HG03066 (cell line): ENCODE data around the gene LSM14B.
"Not testable (repeated sequence)": the region's sequence is repeated elsewhere in the genome, so short reads cannot be mapped to it uniquely, and the experiment has no call there.

Experiments
- ATAC-seq: cut with Tn5 transposase; IDR thresholded peaks from one replicate; pipeline ENCODE4 v1.9.1; 2021; ENCODE audit warnings: low read depth; ENCODE audit not compliant: unreplicated experiment

Gene LSM14B

DNA sequence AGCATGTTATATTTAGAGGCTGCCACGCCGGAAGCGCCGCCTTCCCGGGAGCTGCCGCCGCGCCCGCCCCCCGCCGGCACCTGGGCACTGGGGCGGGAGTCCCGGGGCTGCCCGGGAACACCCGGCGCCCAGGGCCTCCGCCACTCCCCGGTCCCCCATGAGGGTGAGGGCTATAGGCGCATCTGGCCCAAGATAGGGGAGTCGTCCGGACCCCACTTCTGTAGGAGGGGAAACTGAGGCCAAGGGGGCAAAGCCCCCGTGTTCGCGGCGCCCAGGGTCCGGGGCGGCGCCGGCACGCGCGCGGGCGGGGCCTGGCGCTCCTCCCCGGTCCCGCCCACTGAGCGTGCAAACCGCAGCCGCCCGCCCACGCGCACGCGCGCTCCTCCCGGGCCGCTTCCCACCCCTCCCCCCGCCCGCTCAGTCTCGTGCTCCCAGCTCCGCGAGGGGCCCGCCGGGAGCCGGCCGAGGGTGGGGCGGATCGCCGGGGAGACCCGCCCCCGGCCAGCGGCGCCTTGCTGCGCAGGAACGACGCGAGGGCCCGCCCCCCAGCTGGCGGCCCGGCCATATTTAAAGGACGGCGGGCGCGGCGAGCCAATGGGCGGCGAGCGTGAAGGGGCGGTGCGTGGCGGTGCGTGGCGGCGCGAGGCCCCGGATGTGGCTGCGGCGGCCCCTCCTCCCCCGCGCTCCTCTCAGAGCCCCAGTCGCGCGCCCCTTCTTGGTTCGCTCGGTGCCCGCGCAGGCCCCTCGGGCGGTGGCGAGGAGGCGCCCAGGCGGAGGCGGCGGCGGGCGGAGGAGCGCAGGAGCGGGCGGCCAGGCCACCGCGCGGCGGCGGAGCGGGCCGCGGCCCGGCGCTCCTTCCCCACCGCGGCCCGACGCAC lies at the start of gene LSM14B:
Gene LSM14B, plus strand, starts transcription at position 700 of the 878 bp plus-strand sequence. CDS start 192 bp downstream, outside the sequence.
- peak; percentile 72 for ATAC-seq

DNA sequence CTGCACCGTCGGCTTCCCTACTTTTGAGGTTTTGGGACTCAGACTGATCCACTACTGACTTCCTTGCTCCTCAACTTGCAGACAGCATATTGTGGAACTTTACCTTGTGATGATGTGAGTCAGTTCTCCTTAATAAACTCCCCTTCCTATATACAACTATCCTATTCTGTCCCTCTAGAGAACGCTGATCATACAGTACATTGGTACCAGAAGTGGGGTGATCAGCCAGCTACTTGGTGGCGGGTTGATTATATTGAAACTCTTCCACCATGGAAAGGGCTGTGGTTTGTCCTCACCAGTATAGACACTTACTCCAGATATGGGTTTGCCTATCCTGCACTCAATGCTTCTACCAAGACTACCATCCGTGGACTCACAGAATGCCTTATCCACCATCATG lies 49.0 kb upstream of the LSM14B start:
- no peak for ATAC-seq

DNA sequence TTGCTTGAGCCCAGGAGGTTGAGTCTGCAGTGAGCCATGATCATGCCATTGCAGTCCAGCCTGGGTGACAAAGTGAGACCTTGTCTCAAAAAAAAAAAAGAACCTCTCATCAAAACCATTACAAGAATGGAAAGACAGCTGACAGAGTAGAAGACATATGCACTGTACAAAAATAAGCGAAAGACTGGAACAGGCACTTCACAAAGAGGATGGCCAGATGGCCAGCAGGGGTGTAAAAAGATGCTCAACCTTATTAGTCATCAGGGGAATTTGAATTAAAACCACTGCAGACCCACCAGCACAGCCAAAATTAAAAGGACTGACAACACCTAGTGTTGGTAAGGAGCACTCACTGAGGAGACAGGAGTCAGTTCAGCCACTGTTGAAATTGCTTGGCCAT lies 43.1 kb upstream of the LSM14B start:
- ATAC-seq = no peak

GRCh38 chr20:62080249-62080990 lies 41.9 kb upstream of the LSM14B start:
- no peak for ATAC-seq

DNA sequence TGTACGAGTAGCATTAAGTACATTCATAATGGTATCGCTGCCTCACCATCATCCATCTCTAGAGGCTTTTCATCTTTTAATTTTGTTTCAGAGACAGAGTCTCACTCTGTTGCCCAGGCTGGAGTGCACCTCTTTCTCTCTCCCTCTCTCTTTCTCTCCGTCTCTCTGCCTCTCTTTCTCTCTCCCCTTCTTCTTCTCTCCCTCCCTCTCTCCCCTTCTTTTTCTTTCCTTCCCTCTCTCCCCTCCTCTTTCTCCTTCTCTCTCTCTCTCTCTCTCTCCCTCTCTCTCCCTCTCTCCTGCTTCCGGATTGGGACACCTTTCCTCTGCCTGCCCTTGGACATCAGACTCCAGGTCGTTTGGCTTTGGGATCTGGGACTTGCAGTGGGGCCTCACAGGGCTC lies 39.0 kb upstream of the LSM14B start:
- ATAC-seq = no peak

DNA sequence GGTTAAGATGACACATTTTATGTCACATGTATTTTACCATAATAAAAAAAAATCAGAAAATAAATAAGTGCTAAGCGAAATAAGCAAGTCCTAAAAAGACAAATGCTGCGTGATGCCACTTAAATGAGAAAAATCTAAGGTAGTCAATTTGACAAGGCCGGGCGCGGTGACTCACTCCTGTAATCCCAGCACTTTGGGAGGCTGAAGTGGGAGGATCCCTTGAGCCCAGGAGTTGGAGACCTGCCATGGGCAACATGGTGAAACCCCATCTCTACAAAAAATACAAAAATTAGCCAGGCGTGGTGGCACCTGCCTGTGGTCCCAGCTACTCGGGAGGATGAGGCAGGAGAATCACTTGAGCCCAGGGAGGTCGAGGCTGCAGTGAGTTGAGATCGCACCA lies 38.1 kb upstream of the LSM14B start:
- not testable (repeated sequence) for ATAC-seq

DNA sequence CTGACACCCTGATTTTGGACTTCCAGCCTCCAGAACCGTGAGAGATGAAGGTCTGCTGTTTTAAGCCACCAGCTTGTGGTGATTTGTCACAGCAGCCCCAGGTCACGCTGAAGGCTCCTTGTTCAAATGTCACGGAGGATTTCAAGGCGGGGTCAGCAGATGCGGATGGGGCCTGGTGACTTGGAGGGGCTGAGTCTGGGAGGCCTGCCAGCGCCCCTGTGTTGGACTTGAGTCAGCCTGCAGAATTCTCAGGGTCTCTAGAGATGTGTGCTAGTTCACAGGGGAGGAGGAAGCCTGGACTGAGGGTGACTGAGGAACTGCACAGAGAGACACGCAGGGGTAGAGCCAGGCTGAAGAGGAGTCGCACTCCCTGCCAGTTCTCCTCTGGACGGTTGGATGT lies 37.1 kb upstream of the LSM14B start:
- no peak for ATAC-seq

GRCh38 chr20:62087227-62087626 lies 35.0 kb upstream of the LSM14B start:
- no peak for ATAC-seq

- no peak for ATAC-seq
Measured at GRCh38 chr20:62087632-62088031, 34.6 kb upstream of the LSM14B start.

- ATAC-seq = no peak
Measured at GRCh38 chr20:62088258-62089127, 33.8 kb upstream of the LSM14B start.

DNA sequence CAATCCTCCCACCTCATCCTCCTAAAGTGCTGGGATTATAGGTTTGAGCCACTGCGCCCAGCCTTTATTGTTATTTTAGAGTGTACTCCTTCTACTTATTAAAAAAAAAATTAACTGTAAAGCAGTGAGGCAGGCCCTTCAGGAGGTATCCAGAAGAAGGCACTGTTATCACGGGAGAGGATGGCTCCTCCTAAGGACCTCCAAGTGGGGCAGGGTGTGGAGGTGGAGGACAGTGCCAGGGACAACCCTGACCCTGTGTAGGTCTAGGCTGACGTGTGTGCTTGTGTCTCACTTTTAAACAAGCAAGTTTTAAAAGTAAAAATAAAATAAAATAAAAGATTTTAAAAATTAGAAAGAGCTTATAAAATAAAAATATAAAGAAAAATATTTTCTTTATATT lies 32.9 kb upstream of the LSM14B start:
- ATAC-seq = no peak

- no peak for ATAC-seq
Measured at GRCh38 chr20:62096421-62097380, 25.6 kb upstream of the LSM14B start.

- ATAC-seq = no peak
Measured at GRCh38 chr20:62097881-62098407, 24.3 kb upstream of the LSM14B start.

DNA sequence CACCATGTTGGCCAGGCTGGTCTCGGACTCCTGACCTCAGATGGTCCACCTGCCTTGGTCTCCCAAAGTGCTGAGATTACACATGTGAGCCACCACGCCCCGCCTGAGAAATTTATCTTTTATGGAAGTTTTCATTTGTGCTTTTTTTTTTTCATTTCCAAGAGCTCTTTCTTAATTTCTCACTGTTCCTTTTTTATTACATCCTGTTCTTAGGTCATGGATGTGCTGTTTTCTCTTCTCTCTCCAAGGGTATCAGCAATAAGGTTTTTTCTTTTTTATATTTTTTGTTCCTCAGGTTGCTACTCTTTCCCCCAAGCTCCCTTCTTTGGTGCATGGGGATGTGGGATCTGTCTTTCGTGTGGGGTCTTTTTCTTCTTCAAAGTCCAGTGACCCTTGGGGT lies 21.2 kb upstream of the LSM14B start:
- ATAC-seq = no peak

DNA sequence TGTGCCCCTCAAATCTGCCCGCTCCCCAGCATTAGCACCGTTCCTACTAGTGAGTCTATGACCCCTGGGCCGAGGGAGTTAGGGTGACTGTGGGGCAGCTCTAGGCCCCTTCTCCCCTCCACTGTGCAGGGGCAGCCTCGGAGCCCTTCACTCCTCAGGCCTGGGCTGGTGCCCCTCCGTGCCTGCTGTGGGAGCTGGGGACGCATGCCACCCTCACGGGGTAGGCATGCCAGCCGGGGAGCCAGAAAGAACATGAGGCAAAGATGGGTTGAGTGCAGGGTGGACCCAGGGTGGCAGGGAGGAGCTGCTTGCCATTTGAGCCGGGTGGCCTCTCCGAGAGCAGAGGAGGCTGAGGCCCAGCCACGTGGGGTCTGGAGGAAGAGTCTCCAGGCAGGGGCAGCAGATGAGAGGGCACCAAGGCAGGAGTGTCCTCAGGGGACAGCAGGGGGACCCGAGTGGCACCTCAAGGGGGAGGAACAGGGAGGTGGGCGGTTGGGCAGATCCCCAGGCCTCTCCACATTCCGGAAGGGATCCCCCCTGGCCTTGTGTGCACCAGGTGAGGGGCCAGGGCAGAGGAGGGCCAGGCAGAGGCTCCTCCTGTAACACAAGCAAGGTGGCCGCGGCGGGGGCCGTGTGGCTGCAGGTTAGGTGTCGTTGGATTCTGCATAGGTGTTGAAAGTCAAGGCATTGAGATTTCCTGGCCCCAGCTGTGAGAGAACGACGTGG lies 18.6 kb upstream of the LSM14B start:
- no peak for ATAC-seq

DNA sequence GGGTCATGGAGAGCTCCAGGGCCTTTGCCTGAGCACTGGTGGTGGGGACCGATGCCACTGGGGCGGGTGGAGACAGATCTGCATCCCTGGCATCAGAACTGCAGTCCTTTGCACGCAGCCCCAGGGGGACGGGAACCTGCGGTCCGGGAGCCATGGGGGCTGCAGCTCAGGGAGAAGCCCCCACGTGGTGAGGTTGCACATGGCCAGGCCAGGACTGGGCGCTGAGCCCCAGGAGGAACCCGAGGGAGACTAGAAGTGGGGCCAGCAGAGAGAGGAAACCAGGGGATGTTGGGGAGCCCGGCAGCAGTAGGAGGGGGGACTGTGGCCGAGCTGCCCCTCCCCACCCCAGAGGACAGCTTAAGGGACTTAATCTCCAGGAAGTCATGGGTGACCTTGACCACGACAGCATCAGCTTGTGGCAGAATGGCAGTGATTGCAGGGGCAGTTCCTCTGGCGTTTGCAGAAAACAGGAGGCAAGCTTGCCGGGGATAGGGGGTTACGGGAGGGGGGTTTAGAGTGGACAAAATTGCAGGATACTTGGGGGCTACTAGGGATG lies 18.0 kb upstream of the LSM14B start:
- ATAC-seq = no peak

- ATAC-seq = no peak
Measured at GRCh38 chr20:62104791-62105345, 17.4 kb upstream of the LSM14B start.

GRCh38 chr20:62105592-62105991 lies 16.7 kb upstream of the LSM14B start:
- no peak for ATAC-seq
